ENCODE results near the gene SMG6. TPM values are rescaled to one million over a fixed set of nuclear protein-coding genes. Genes with fewer than 3 reads are reported as not detected.

The SMG6 gene
- total and polyA plus RNA-seq, 2 of the 8 experiments (the other 6 are each of a cell fraction or from before 2014, with no cell fraction given), result 18.5 to 25.2 TPM

- Histone ChIP-seq H3K4me2 (ENCODE audit: insufficient read depth in 1 of 2, low read depth in 2 of 2, low read length in 2 of 2) (peak within 1 kb of the TSS; percentile 61 to 91), H3K79me2 (ENCODE audit: control insufficient read depth in 1 of 2, insufficient read depth in 2 of 2, low read length in 2 of 2) (no peaks in the 10 kb centered on the region), H4K91ac (replicated peaks; ENCODE audit: insufficient read length, low read length) (no peak within 1 kb of the TSS), H3K9me3 (ENCODE audit: insufficient read depth in 2 of 2, low read depth in 1 of 2, low read length in 1 of 2) (no peaks in the 10 kb centered on the region), H3K4me3 (ENCODE audit: extremely low read depth in 1 of 4, insufficient read depth in 2 of 4, low read depth in 3 of 4, low read length in 4 of 4) (peak within 1 kb of the TSS; percentile 58 to 82 (median 71)), H2BK12ac (ENCODE audit: low read depth, low read length) (0 out of 2 replicates have a peak within 1 kb of the TSS, but pooled peaks have one; percentile 4), H3K56ac (replicated peaks; ENCODE audit: insufficient read length, low read depth, low read length) (no peak within 1 kb of the TSS), H4K5ac (ENCODE audit: insufficient read length, low read depth, low read length) (peak within 1 kb of the TSS; percentile 4), H3K4ac (replicated peaks; ENCODE audit: insufficient read length, low read depth, low read length) (no peak within 1 kb of the TSS), H3K23me2 (ENCODE audit: low read depth, low read length) (peaks cover 5% of the 10 kb centered on the region; the same call in 1 of the 2 replicates), H2BK5ac (ENCODE audit: low read depth, low read length) (peak within 1 kb of the TSS; percentile 66), H3K36me3 (ENCODE audit: control insufficient read depth in 2 of 4, insufficient read depth in 4 of 4, low read length in 3 of 4) (peaks cover 0 to 9% (median 2%) of the 10 kb centered on the region in 4 experiments; a peak in 4 of 8 replicates), H2BK20ac (ENCODE audit: low read length) (no peak within 1 kb of the TSS), H2AFZ (ENCODE audit: low read length) (peak within 1 kb of the TSS; percentile 43; the same call in 1 of the 2 replicates), H2AK5ac (ENCODE audit: low read depth, low read length) (0 out of 2 replicates have a peak within 1 kb of the TSS, but pooled peaks have one; percentile 34), H3K9ac (replicated peaks in 1 of 4; ENCODE audit: extremely low read depth in 1 of 4, low read depth in 3 of 4, low read length in 3 of 4) (peak within 1 kb of the TSS in 3 of 4 experiments; percentile 65 to 74 (median 72); a peak in 6 of 7 replicates), H3K4me1 (replicated peaks in 1 of 4; ENCODE audit: control insufficient read depth in 3 of 4, insufficient read depth in 4 of 4, low read length in 3 of 4) (peaks cover 0 to 6% (median 5%) of the 10 kb centered on the region in 4 experiments; a peak in 4 of 7 replicates), H3K27ac (ENCODE audit: low read depth, low read length) (peak within 1 kb of the TSS; percentile 74), H4K20me1 (replicated peaks in 1 of 2; ENCODE audit: control insufficient read depth in 1 of 2, insufficient read depth in 2 of 2, low read length in 2 of 2) (peaks cover 0 to 3% of the 10 kb centered on the region in 2 experiments), H2BK15ac (ENCODE audit: low read length) (no peak within 1 kb of the TSS; the same call in 1 of the 2 replicates), H4K8ac (ENCODE audit: extremely low read depth, insufficient read depth, low read length) (peak within 1 kb of the TSS; percentile 93; the same call in 1 of the 2 replicates), H3K79me1 (ENCODE audit: low read depth, low read length) (peaks cover 4% of the 10 kb centered on the region), H3K23ac (ENCODE audit: insufficient read length) (no peak within 1 kb of the TSS), H3K27me3 (replicated peaks in 1 of 4; ENCODE audit: control insufficient read depth in 3 of 4, extremely low read depth in 1 of 4, insufficient read depth in 3 of 4, low read length in 3 of 4) (peaks cover 0 to 2% (median 0%) of the 10 kb centered on the region in 4 experiments; a peak in 1 of 7 replicates), H2BK120ac (replicated peaks; ENCODE audit: low read depth, low read length) (no peak within 1 kb of the TSS), H3K18ac (ENCODE audit: extremely low read depth, low read length) (no peak within 1 kb of the TSS; the same call in 1 of the 2 replicates), H3K14ac (ENCODE audit: insufficient read length) (no peak within 1 kb of the TSS)
- 2% methylated on average over 72 of the region's 93 CpGs; no CpG with 5 or more reads in 1 of the 2 experiments for WGBS, 2 experiments (ENCODE audit: extremely low coverage in 1 of 2, insufficient coverage in 1 of 2, insufficient read length in 1 of 2, insufficient replicate concordance in 2 of 2, low coverage in 1 of 2, low lambda C conversion rate in 2 of 2, missing lambda C conversion rate in 1 of 2)
- CTCF ChIA-PET (ENCODE audit: partially characterized antibody), result interaction anchor here (0.5 to 3.1 kb wide), 15 partner anchors 9 to 241 kb away, joined by 3 to 17 read pairs (median 4); partner anchors contain the start of gene RTN4RL1
- FAIRE-seq (no peak), DNase-seq (ENCODE audit: low read depth in 1 of 2, low spot score in 2 of 2) (peak in 1 of 2 experiments; percentile 96)
- POLR2A ChIA-PET (ENCODE audit: partially characterized antibody), result interaction anchor here (0.5 to 1.6 kb wide), 4 partner anchors 12 to 133 kb away, joined by 3 read pairs; no protein-coding TSS in a partner anchor
- TF ChIP-seq, protein P1, sequence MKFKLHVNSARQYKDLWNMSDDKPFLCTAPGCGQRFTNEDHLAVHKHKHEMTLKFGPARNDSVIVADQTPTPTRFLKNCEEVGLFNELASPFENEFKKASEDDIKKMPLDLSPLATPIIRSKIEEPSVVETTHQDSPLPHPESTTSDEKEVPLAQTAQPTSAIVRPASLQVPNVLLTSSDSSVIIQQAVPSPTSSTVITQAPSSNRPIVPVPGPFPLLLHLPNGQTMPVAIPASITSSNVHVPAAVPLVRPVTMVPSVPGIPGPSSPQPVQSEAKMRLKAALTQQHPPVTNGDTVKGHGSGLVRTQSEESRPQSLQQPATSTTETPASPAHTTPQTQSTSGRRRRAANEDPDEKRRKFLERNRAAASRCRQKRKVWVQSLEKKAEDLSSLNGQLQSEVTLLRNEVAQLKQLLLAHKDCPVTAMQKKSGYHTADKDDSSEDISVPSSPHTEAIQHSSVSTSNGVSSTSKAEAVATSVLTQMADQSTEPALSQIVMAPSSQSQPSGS (IDR thresholded peaks at IDR 0.05; ENCODE audit: low read length), result no peak
- TF ChIP-seq SIRT6 (IDR thresholded peaks at IDR 0.05; ENCODE audit: low read length), result no peak
- no peak for TF ChIP-seq HDAC6 (IDR thresholded peaks at IDR 0.05; ENCODE audit: low read depth, low read length)
- no peak for TF ChIP-seq CBX8 (IDR thresholded peaks at IDR 0.05; ENCODE audit: borderline replicate concordance, low read depth, low read length)
- peak; percentile 81 for TF ChIP-seq POLR2AphosphoS5 (IDR thresholded peaks at IDR 0.05; ENCODE audit: low read depth, low read length)
Measured at GRCh38 chr17:2041561-2042389, 261.8 kb downstream of the SMG6 start, which contains the start of gene OVCA2. Gene OVCA2 (plus strand): TSS chr17:2042022. CDS start chr17:2042048, 26 bp downstream.
